ENCODE results near the gene ATP4A. TPM values are rescaled to one million over a fixed set of nuclear protein-coding genes. Genes with fewer than 3 reads are reported as not detected.

Gene ATP4A
- total RNA-seq, 1 donor from 2014 or later, result not detected

DNA sequence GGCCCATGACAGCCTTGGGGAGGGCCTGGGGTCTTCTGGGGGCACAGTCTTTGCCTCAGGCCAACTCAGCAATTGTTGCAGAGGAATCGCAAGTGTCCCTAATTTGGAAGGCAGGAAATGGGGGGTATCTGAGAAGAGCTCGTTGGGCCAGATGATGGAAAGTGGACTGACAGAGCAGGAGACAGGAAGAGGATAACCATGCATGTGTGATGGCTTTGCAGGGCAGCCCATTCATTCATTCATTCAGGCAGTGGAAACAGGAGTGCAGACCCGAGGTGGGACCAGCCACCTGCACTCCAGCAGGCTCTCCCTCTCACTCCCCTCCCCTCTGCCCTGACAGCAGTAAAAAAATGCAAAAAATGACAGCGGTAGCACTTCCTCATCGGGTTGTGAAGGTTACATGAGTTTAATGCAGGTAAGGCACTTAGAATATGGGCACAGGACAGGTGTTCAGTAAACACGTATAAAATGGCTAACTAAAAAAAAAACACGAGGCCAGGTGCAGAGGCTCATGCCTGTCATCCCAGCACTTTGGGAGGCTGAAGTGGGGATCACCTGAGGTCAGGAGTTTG is 23.0 kb downstream of the ATP4A start:
- H3K27me3 Mint-ChIP-seq, result no peaks in the 10 kb centered on the region
- ATAC-seq (ENCODE audit: low read depth), result no peak
- no peak overlapping the region for H3K4me3 Mint-ChIP-seq
- ChIA-PET CTCF (no interaction called here), POLR2A (interaction anchor here (1.2 kb wide), 1 partner anchor 25 kb away, joined by 4 read pairs; no protein-coding TSS in a partner anchor)
- DNase-seq, result no peak
- peaks cover 3% of the 10 kb centered on the region for H3K36me3 Mint-ChIP-seq (ENCODE audit: low read depth)
- H3K9me3 Mint-ChIP-seq, result no peaks in the 10 kb centered on the region
- intact Hi-C loops (cut with micrococcal nuclease), result no loop called here
- H3K27ac Mint-ChIP-seq, result peak overlapping the region; percentile 2
- H3K4me1 Mint-ChIP-seq, result peaks cover 20% of the 10 kb centered on the region
- TF ChIP-seq, protein P1, sequence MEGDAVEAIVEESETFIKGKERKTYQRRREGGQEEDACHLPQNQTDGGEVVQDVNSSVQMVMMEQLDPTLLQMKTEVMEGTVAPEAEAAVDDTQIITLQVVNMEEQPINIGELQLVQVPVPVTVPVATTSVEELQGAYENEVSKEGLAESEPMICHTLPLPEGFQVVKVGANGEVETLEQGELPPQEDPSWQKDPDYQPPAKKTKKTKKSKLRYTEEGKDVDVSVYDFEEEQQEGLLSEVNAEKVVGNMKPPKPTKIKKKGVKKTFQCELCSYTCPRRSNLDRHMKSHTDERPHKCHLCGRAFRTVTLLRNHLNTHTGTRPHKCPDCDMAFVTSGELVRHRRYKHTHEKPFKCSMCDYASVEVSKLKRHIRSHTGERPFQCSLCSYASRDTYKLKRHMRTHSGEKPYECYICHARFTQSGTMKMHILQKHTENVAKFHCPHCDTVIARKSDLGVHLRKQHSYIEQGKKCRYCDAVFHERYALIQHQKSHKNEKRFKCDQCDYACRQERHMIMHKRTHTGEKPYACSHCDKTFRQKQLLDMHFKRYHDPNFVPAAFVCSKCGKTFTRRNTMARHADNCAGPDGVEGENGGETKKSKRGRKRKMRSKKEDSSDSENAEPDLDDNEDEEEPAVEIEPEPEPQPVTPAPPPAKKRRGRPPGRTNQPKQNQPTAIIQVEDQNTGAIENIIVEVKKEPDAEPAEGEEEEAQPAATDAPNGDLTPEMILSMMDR (IDR thresholded peaks at IDR 0.05), result no peak

- ATAC-seq (ENCODE audit: low read depth) (no peak), DNase-seq (no peak)
- CTCF ChIA-PET, result no interaction called here
- POLR2A ChIA-PET, result interaction anchor here (1.2 kb wide), 1 partner anchor 25 kb away, joined by 4 read pairs; no protein-coding TSS in a partner anchor
- intact Hi-C loops (cut with micrococcal nuclease), result no loop called here
- Mint-ChIP-seq H3K4me1 (peaks cover 18% of the 10 kb centered on the region), H3K36me3 (ENCODE audit: low read depth) (peaks cover under 1% of the 10 kb centered on the region), H3K9me3 (no peaks in the 10 kb centered on the region), H3K4me3 (no peak overlapping the region), H3K27me3 (no peaks in the 10 kb centered on the region), H3K27ac (no peak overlapping the region)
- TF ChIP-seq, protein P1 (IDR thresholded peaks at IDR 0.05), result no peak
These were observed 23.6 kb downstream of the ATP4A start for GRCh38 chr19:35539850-35540249.

DNA sequence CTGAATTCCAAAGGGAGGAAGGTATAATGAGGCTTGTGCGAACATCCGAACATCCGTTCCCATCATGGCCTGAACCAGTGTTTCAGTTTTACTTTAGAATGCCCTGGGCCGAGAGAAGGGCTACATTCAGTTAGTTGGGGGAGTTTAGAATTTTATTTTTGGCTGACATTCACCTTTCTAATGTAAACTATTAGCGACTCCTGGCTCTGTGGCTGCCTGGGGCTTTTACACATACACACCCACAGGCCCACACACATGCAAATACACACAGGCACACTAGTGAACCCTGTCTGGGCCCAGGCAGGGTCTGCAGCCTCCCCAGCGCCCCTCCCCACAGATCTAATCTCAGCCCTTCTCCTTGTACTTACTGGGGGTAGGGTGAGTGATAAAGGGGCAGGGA is 24.1 kb downstream of the ATP4A start:
- Mint-ChIP-seq H3K4me1 (peaks cover 12% of the 10 kb centered on the region), H3K27ac (no peak overlapping the region), H3K9me3 (no peaks in the 10 kb centered on the region), H3K4me3 (no peak overlapping the region), H3K27me3 (no peaks in the 10 kb centered on the region), H3K36me3 (ENCODE audit: low read depth) (no peaks in the 10 kb centered on the region)
- TF ChIP-seq, protein P1 (IDR thresholded peaks at IDR 0.05), result no peak
- intact Hi-C loops (cut with micrococcal nuclease), result no loop called here
- POLR2A ChIA-PET, result no interaction called here
- CTCF ChIA-PET, result no interaction called here
- DNase-seq (no peak), ATAC-seq (ENCODE audit: low read depth) (no peak)

DNA sequence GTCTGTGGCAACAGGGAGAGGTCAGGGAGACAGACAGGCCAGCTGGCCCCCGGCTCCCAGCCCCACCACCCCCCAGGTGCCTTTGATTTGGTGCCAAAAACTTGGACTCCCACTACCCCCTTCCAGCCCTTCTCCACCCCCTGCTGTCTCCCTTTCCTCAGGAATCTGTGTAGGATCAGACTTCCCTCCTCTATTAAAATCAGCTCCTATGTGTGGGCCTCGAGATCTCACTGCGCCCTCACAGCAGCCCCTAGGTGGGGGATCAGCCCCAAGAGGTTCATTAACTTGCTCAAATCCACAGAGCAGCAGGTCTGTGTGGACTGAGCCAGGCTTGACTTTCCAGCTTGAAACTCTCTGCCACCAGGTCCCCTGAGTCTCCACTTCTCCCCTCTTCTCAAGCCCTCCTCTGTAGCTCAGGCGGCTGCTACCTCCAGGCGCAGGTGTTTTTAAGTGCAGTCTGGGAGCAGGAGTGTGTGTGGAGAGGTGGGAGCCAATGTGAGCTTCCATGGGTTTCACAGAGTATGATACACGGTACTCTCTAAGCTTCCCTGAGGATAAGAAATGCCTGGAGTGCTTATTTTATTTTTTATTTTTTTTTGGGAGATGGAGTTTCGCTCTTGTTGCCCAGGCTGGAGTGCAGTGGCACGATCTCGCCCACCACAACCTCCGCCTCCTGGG is 28.5 kb downstream of the ATP4A start:
- Mint-ChIP-seq H3K36me3 (ENCODE audit: low read depth) (no peaks in the 10 kb centered on the region), H3K4me3 (no peak overlapping the region), H3K27ac (no peak overlapping the region), H3K9me3 (no peaks in the 10 kb centered on the region), H3K27me3 (peaks cover 20% of the 10 kb centered on the region), H3K4me1 (peaks cover 15% of the 10 kb centered on the region)
- DNase-seq, result no peak
- intact Hi-C loops (cut with micrococcal nuclease), result no loop called here
- TF ChIP-seq, protein P1 (IDR thresholded peaks at IDR 0.05), result no peak
- ATAC-seq (ENCODE audit: low read depth), result no peak
- ChIA-PET CTCF (interaction anchor here (0.9 kb wide), 1 partner anchor 18 kb away, joined by 3 read pairs; no protein-coding TSS in a partner anchor), POLR2A (no interaction called here)

DNA sequence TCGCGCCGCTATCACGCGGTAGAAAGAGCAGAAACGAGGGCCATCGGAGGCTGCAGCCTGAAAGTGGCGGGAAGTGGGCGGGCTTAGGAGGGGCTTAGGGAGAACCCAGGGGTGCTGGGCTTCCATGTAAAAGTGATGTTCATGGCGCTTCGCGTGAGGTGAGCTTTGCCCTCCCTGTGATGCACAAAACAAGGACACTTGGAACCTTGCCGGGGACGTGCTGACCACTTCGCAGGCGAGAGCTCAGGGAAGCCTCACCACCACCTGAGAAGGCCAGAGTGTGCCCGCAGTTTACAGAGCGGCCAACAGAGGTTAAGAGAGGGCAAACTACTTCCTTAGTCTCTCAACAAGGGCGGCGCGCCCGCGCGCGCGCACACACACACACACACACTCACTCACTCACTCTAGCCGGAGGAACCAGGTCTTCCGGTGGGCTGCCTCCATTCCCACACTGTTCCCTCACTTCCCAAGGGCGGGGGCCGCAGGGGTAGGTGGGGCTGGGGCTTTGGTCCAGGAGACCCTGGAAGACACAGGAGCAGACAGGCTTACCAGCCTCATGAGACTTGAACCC is 29.6 kb downstream of the ATP4A start:
- Mint-ChIP-seq H3K27me3 (peaks cover 24% of the 10 kb centered on the region), H3K9me3 (no peaks in the 10 kb centered on the region), H3K4me3 (peak overlapping the region; percentile 75), H3K27ac (no peak overlapping the region), H3K4me1 (peaks cover 15% of the 10 kb centered on the region), H3K36me3 (ENCODE audit: low read depth) (no peaks in the 10 kb centered on the region)
- ATAC-seq (ENCODE audit: low read depth) (peak; percentile 76), DNase-seq (no peak)
- TF ChIP-seq, protein P1 (IDR thresholded peaks at IDR 0.05), result no peak
- CTCF ChIA-PET, result no interaction called here
- POLR2A ChIA-PET, result no interaction called here
- intact Hi-C loops (cut with micrococcal nuclease), result no loop called here

Data from activated B cell treated with CpG ODN at 0.5 μM for 24 hours (primary cell).